ENCODE results near the gene PDLIM1. TPM values are rescaled to one million over a fixed set of nuclear protein-coding genes. Genes with fewer than 3 reads are reported as not detected.
A peak's percentile ranks its signal among the peaks of the same experiment; 100 is the strongest.

PDLIM1 gene
- total RNA-seq, 1 experiment from 2014 or later = 115 TPM

DNA sequence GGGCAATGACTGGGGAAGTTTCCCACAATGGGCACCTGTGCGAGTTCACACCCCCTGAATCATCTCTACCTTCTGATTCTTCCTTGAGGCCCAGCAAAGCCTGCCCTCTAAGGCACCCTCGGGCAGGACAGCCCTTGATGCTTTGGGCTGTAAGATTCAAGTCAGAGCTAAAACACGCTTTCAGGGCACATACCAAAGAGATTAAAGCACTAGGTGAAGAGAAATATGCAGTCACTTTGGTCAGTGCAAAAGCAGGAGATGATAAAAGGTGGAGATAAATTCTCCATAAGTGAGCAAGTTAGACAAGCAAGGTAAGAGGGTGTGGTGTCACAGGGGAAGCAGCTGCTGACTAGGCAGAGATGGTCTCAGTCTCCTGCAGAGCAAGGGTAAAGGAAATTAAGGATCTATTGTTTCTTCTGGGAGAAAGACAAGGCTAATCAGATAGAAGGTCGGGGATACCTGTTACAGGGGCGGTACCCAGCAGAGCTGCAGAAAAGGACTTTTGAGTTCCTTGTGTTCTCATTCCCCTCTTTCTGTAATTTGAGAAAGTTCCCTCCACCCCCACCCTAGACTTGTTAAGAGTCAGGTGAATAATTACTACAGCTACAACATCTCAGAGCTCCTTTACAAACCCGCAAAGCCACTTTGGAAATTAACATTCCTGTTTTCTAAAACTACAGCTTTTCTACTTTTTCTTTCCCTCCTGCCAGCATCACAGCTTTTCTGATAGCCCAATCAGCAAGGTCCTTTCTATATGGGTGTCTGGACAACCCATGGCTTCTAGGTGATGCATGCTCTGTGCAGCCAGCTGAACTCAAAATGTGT lies 26.4 kb downstream of the PDLIM1 start:
- H3K4me3 Mint-ChIP-seq = no peak overlapping the region; a peak in 2 of 5 replicates
- H3K79me1 ChIP-seq (ENCODE audit: insufficient read depth, low read depth, low read length, poor library complexity, severe bottlenecking) = peaks cover 4% of the 10 kb centered on the region
- H3K27me3 Mint-ChIP-seq (ENCODE audit: low read depth) = no peaks in the 10 kb centered on the region
- no peaks in the 10 kb centered on the region for H3K79me2 ChIP-seq (ENCODE audit: insufficient read depth, low read length)
- no peak overlapping the region for H3K23ac ChIP-seq (ENCODE audit: insufficient read length, low read depth, low read length)
- H2BK5ac ChIP-seq (ENCODE audit: insufficient read length, low read length) = no peak overlapping the region
- H3K27ac ChIP-seq (ENCODE audit: insufficient read length, low read depth, low read length) = peak overlapping the region; percentile 73
- peak overlapping the region; percentile 9 for H3K4me2 ChIP-seq (ENCODE audit: insufficient read depth, insufficient read length, low read length)
- H3K23me2 ChIP-seq (ENCODE audit: insufficient read length, low read depth, low read length, poor library complexity, severe bottlenecking) = no peaks in the 10 kb centered on the region
- H3K4me1 Mint-ChIP-seq = peaks cover 46 to 59% of the 10 kb centered on the region in 2 experiments
- peaks cover 7 to 62% (median 48%) of the 10 kb centered on the region in 3 experiments; a peak in 6 of 7 replicates for H3K36me3 Mint-ChIP-seq (ENCODE audit: insufficient read depth in 1 of 3, low read depth in 3 of 3)
- no peaks in the 10 kb centered on the region for H3K27me3 ChIP-seq (ENCODE audit: insufficient read depth, low read length)
- no peak overlapping the region for H2BK12ac ChIP-seq (ENCODE audit: insufficient read length, low read depth, low read length)
- no peak overlapping the region for H2AK5ac ChIP-seq (ENCODE audit: insufficient read length, low read length)
- H4K20me1 ChIP-seq (ENCODE audit: control insufficient read depth, insufficient read depth, insufficient read length) = no peaks in the 10 kb centered on the region
- H4K5ac ChIP-seq (ENCODE audit: insufficient read length, low read depth, low read length) = no peak overlapping the region
- H3K18ac ChIP-seq (ENCODE audit: insufficient read length, low read depth, low read length) = peak overlapping the region; percentile 47
- H3K9ac ChIP-seq (ENCODE audit: extremely low read depth, insufficient read length, low read length) = no peak overlapping the region
- peak overlapping the region; percentile 93 to 100 (median 96) for H3K27ac Mint-ChIP-seq
- TF ChIP-seq, protein P1, sequence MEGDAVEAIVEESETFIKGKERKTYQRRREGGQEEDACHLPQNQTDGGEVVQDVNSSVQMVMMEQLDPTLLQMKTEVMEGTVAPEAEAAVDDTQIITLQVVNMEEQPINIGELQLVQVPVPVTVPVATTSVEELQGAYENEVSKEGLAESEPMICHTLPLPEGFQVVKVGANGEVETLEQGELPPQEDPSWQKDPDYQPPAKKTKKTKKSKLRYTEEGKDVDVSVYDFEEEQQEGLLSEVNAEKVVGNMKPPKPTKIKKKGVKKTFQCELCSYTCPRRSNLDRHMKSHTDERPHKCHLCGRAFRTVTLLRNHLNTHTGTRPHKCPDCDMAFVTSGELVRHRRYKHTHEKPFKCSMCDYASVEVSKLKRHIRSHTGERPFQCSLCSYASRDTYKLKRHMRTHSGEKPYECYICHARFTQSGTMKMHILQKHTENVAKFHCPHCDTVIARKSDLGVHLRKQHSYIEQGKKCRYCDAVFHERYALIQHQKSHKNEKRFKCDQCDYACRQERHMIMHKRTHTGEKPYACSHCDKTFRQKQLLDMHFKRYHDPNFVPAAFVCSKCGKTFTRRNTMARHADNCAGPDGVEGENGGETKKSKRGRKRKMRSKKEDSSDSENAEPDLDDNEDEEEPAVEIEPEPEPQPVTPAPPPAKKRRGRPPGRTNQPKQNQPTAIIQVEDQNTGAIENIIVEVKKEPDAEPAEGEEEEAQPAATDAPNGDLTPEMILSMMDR (conservative IDR thresholded peaks at IDR 0.05) = no peak
- no peaks in the 10 kb centered on the region for H3K9me3 Mint-ChIP-seq
- H3K14ac ChIP-seq (ENCODE audit: insufficient read depth, low read length) = no peak overlapping the region; the same call in none of the 2 replicates
- no peak overlapping the region for H2BK120ac ChIP-seq (ENCODE audit: low read depth, low read length, poor library complexity, severe bottlenecking)
- H2AFZ ChIP-seq (ENCODE audit: low read length) = no peak overlapping the region
- no peak overlapping the region for H2BK20ac ChIP-seq (ENCODE audit: low read depth, low read length, poor library complexity, severe bottlenecking)
- no peak overlapping the region for H3T11ph ChIP-seq (ENCODE audit: low read length)
- H3K4me1 ChIP-seq (ENCODE audit: insufficient read depth, low read length) = peaks cover 13% of the 10 kb centered on the region
- no peak overlapping the region for H4K91ac ChIP-seq (ENCODE audit: insufficient read length, low read depth, low read length)
- no peak overlapping the region for H3K4ac ChIP-seq (ENCODE audit: low read depth, low read length)
- H4K8ac ChIP-seq (replicated peaks; ENCODE audit: insufficient read length, low read depth, low read length) = no peak overlapping the region
- WGBS (ENCODE audit: extremely low coverage, insufficient read length, low lambda C conversion rate) = no CpG with 5 or more reads among the region's 6 CpGs
- no peaks in the 10 kb centered on the region for H3K9me3 ChIP-seq (ENCODE audit: control insufficient read depth, low read depth, low read length)
- peak; percentile 73 for DNase-seq
- no peak overlapping the region for H3K56ac ChIP-seq (ENCODE audit: insufficient read length, low read depth, low read length)
- H2BK15ac ChIP-seq (ENCODE audit: low read depth, low read length) = no peak overlapping the region
